ENCODE measurements around the gene CDH23. TPM values are rescaled to one million over a fixed set of nuclear protein-coding genes. Genes with fewer than 3 reads are reported as not detected.

CDH23 gene
- total RNA-seq, 8 experiments from 2014 or later, result 1.6 to 81.3 (median 3.3) TPM

DNA sequence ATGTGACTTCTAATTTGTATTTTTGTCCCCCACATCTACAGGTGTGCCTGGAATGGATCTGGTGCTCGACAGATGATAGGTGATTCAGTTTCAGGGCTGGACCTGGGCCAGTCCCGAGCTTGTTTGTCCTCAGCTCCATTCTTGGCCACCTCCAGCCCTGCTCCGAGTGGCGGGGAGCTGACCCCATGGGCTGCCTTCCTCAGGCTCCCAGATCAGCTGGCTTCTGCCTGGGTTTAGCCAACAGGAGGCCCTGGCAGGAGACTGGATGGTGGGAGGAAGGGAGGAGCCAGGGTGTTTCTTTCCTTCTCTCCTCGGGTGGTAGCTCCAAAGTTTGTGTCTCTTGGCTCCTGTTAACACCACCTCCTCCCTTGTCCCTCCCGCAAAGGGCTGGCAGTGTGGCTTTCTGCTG lies 75.2 kb downstream of the CDH23 start:
- H3K4me3 ChIP-seq, result no peak overlapping the region
- peak in 1 of 8 experiments; percentile 41 for ATAC-seq (replicated peaks in 6 of 8)
- H3K4me1 ChIP-seq (replicated peaks in 1 of 2), result peaks cover 13 to 14% of the 10 kb centered on the region in 2 donors
- WGBS, 10 experiments, result 4 to 94% (median 60%) methylated on average over 1 to 5 of the region's 6 CpGs; no CpG with 5 or more reads in 3 of the 10 experiments
- H3K27ac ChIP-seq, result no peak overlapping the region
- in situ Hi-C loops (cut with MboI; ENCODE audit: low pct_unique_long_range_greater_than_20kb in 2 of 9, low sequenced_read_pairs in 9 of 9, unreplicated experiment in 9 of 9), result no loop called here

DNA sequence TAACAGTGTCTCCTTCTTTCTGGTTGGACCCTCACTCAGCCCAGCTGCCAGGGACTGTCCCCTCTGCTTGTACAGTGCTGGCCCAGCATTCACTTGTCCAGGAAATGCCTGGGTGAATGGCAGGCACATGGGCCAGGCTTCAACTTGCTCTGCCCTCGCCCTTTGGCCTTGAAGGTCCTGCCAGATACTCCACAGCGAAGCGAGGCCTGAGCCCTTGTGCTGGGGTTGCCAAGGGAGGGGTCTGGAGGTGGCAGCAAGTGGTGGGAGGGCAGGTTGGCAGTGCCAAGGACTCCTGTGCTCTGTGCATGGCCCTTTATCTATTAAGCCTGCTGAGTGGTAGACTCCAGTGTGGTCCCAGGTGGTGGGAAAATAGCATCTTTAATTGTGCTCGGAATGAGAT lies 75.7 kb downstream of the CDH23 start:
- WGBS, 10 experiments, result 40 to 100% (median 85%) methylated on average over 1 to 4 of the region's 4 CpGs; no CpG with 5 or more reads in 5 of the 10 experiments
- no peak for ATAC-seq (replicated peaks in 6 of 8)
- no peak overlapping the region for H3K27ac ChIP-seq
- in situ Hi-C loops (cut with MboI; ENCODE audit: low pct_unique_long_range_greater_than_20kb in 2 of 9, low sequenced_read_pairs in 9 of 9, unreplicated experiment in 9 of 9), result no loop called here
- peaks cover 13 to 14% of the 10 kb centered on the region in 2 donors for H3K4me1 ChIP-seq (replicated peaks in 1 of 2)
- H3K4me3 ChIP-seq, result no peak overlapping the region

DNA sequence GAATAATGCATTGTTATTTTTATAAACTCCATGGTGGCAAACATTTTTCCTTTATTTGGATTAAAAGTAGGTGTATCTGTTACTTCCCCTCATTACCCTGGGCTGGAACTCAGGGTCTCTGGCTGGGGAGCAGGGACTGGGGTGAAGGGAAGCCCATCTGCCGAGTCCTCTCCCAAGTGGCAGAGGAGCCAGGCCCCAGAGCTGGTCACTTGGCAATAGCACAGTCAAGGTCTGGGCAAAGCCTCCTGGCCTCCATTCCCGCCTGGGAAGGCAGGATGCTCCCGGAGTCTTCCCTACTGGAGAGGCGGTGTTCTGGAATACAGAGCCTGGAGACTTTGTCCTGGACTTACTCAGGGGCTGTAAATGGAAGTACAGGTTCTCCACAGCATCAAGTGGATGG lies 76.2 kb downstream of the CDH23 start:
- no peak for ATAC-seq (replicated peaks in 6 of 8)
- Histone ChIP-seq H3K27ac (no peak overlapping the region), H3K4me3 (no peak overlapping the region), H3K4me1 (replicated peaks in 1 of 2) (peaks cover 13 to 14% of the 10 kb centered on the region in 2 donors)
- 82 to 100% (median 89%) methylated on average over 1 to 4 of the region's 4 CpGs; no CpG with 5 or more reads in 4 of the 10 experiments for WGBS, 10 experiments
- in situ Hi-C loops (cut with MboI; ENCODE audit: low pct_unique_long_range_greater_than_20kb in 2 of 9, low sequenced_read_pairs in 9 of 9, unreplicated experiment in 9 of 9), result no loop called here

GRCh38 chr10:71473671-71474599 lies 77.2 kb downstream of the CDH23 start:
- WGBS, 10 experiments, result 65 to 100% (median 89%) methylated on average over 1 to 5 of the region's 11 CpGs; no CpG with 5 or more reads in 2 of the 10 experiments
- no peak for ATAC-seq (replicated peaks in 6 of 8)
- Histone ChIP-seq H3K4me3 (no peak overlapping the region), H3K4me1 (replicated peaks in 1 of 2) (peaks cover 13 to 14% of the 10 kb centered on the region in 2 donors), H3K27ac (no peak overlapping the region)
- in situ Hi-C loops (cut with MboI; ENCODE audit: low pct_unique_long_range_greater_than_20kb in 2 of 9, low sequenced_read_pairs in 9 of 9, unreplicated experiment in 9 of 9), result no loop called here

DNA sequence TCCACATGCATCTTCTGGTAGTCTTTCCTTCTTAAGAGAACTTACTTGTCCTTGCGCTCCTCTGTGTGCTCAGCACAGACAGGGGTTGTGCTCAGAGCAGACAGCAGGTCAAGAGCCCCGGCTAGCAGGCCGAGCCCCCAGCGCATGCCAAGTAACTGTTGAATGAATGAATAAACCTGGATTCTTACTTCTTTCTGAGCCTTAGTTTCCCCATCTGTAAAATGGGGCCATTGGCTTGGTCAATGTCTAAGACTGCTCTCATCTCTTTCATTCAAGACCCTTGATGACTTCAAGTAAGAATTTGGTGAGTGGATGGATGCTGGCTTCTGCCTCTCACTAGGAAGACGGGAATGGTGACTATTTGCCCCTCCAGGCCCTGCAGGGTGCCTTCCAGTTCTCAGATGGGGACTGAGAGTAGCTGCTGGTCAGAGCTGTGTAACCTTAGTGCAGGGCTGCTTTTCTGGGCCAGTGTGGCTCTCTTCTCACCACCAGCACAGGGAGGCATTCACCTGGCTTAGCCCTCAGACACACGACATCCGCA lies 78.1 kb downstream of the CDH23 start:
- in situ Hi-C loops (cut with MboI; ENCODE audit: low pct_unique_long_range_greater_than_20kb in 2 of 9, low sequenced_read_pairs in 9 of 9, unreplicated experiment in 9 of 9), result no loop called here
- ATAC-seq (replicated peaks in 6 of 8), result no peak
- 50 to 96% (median 83%) methylated on average over 1 to 4 of the region's 7 CpGs; no CpG with 5 or more reads in 3 of the 10 experiments for WGBS, 10 experiments

DNA sequence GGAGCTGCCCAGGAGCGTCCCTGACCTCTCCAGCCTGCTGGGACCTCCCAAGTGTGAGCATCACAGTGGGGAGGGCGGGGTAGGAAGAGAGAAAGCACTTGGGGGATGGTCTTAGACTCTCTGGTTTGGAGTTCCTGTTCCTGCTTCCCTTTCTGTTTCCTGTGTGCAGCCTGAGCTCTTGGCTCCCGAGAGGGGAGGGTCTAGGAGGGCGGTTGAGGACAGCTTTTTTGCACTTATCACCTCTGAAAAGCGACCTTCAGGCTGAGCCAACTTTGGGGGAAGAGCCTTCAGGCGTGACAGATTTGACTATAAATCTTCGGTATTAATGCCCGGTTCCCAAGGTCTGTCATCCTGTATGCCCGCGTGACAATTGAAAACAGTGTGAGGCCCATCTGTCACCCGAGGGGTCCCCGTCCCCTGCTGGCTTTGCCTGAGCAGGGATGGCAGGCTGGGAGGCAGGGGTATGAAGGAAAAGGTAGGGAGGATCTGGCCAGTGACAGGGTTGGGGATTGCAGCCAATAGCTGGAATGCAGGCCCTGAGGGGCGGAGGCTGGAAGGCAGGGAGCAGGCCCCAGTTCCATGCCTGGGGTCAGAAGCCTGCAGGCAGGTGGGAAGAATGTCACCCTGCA lies 78.6 kb downstream of the CDH23 start:
- peak in 6 of 8 experiments; percentile 17 to 90 (median 76) for ATAC-seq (replicated peaks in 6 of 8)
- in situ Hi-C loops (cut with MboI; ENCODE audit: low pct_unique_long_range_greater_than_20kb in 2 of 9, low sequenced_read_pairs in 9 of 9, unreplicated experiment in 9 of 9), result no loop called here
- H3K4me1 ChIP-seq (replicated peaks in 1 of 2), result peaks cover 13 to 14% of the 10 kb centered on the region in 2 donors
- H3K27ac ChIP-seq, result peak overlapping the region; percentile 8 to 19
- 64 to 100% (median 68%) methylated on average over 1 to 10 of the region's 13 CpGs; no CpG with 5 or more reads in 7 of the 10 experiments for WGBS, 10 experiments
- H3K4me3 ChIP-seq, result no peak overlapping the region

More for the DNA sequence above, 78.1 kb downstream of the CDH23 start:
- Histone ChIP-seq H3K27ac (peak overlapping the region; percentile 8 to 19), H3K4me1 (replicated peaks in 1 of 2) (peaks cover 13 to 14% of the 10 kb centered on the region in 2 donors), H3K4me3 (no peak overlapping the region)

DNA sequence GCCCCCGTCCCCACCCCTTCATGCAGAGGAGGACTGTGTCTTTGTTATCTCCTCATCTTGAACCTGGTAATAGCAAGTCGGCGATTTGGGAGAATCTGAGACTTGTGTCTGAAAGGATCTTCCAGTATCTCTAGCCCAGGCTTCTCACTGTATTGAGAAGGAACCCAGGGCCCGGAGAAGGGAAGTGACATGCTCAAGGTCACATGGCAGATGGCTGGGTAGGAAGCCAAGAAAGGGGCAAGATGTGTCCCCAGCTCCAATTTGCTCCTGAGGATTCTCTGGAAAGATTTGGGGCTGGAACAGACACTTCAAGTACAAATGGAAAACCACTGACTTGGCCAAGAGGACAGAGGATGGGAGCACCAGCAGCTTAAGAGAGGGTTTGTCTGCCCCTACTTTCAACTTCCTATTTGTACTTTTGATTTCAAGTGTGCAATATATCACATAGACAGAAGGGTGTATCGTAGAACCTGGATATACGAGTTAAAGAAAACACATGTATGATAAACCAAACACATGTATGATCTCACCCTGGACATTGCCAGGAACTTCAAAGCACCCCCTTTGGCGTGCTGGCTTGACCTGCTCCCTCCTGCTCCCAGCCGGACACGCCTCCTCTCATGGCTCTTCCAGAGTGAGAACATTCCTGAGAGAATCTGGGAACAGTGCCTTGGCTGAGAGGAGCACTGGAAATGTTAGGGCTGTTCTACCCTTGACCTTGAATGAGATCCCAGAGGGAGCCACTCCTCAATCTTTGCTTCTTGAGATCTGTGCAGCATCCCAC lies 79.7 kb downstream of the CDH23 start:
- Histone ChIP-seq H3K4me3 (no peak overlapping the region), H3K4me1 (replicated peaks in 1 of 2) (peaks cover 13 to 14% of the 10 kb centered on the region in 2 donors), H3K27ac (no peak overlapping the region)
- ATAC-seq (replicated peaks in 6 of 8), result peak in 1 of 8 experiments; percentile 45
- in situ Hi-C loops (cut with MboI; ENCODE audit: low pct_unique_long_range_greater_than_20kb in 2 of 9, low sequenced_read_pairs in 9 of 9, unreplicated experiment in 9 of 9), result no loop called here
- WGBS, 10 experiments, result 7 to 100% (median 87%) methylated on average over 2 to 8 of the region's 9 CpGs; no CpG with 5 or more reads in 2 of the 10 experiments

GRCh38 chr10:71478173-71478572 lies 81.5 kb downstream of the CDH23 start:
- no peak for ATAC-seq (replicated peaks in 6 of 8)
- in situ Hi-C loops (cut with MboI; ENCODE audit: low pct_unique_long_range_greater_than_20kb in 2 of 9, low sequenced_read_pairs in 9 of 9, unreplicated experiment in 9 of 9), result no loop called here
- WGBS, 10 experiments, result 0 to 65% (median 60%) methylated on average over 1 to 3 of the region's 3 CpGs; no CpG with 5 or more reads in 5 of the 10 experiments
- Histone ChIP-seq H3K27ac (no peak overlapping the region), H3K4me3 (no peak overlapping the region), H3K4me1 (replicated peaks in 1 of 2) (peaks cover 16 to 17% of the 10 kb centered on the region in 2 donors)

- 28 to 90% (median 56%) methylated on average over 1 to 4 of the region's 5 CpGs; no CpG with 5 or more reads in 3 of the 10 experiments for WGBS, 10 experiments
- H3K4me1 ChIP-seq (replicated peaks in 1 of 2), result peaks cover 18 to 19% of the 10 kb centered on the region in 2 donors
- H3K27ac ChIP-seq, result no peak overlapping the region
- H3K4me3 ChIP-seq, result no peak overlapping the region
- in situ Hi-C loops (cut with MboI; ENCODE audit: low pct_unique_long_range_greater_than_20kb in 2 of 9, low sequenced_read_pairs in 9 of 9, unreplicated experiment in 9 of 9), result no loop called here
- peak in 2 of 8 experiments; percentile 68 to 83 for ATAC-seq (replicated peaks in 6 of 8)
Measured at GRCh38 chr10:71478813-71479365, 82.2 kb downstream of the CDH23 start.

DNA sequence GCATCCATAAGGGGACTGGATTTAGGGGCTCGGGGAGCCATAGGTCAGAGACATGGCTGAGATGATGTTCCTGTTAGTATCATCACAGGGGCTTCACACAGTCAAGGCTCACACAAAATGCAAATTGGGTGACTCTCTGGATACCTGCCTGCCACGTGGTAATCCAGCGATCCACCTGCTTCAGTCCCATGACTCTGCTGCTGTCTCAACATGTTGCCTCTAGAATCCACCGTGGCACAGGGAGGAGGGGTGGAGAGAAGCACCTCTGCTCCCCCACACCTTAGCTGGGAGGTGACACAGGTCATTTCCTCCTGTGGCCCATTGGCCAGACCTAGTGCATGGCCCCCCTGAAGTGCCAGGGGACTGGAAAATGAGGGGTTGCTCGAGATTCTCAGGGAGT lies 83.1 kb downstream of the CDH23 start:
- in situ Hi-C loops (cut with MboI; ENCODE audit: low pct_unique_long_range_greater_than_20kb in 2 of 9, low sequenced_read_pairs in 9 of 9, unreplicated experiment in 9 of 9), result no loop called here
- ATAC-seq (replicated peaks in 6 of 8), result no peak
- 50 to 100% (median 81%) methylated on average over 1 to 3 of the region's 5 CpGs; no CpG with 5 or more reads in 5 of the 10 experiments for WGBS, 10 experiments
- peaks cover 17 to 24% of the 10 kb centered on the region in 2 donors for H3K4me1 ChIP-seq (replicated peaks in 1 of 2)
- H3K27ac ChIP-seq, result no peak overlapping the region
- no peak overlapping the region for H3K4me3 ChIP-seq

- 17 to 100% (median 69%) methylated on average over 1 to 4 of the region's 5 CpGs; no CpG with 5 or more reads in 2 of the 10 experiments for WGBS, 10 experiments
- H3K4me3 ChIP-seq, result no peak overlapping the region
- no peak for ATAC-seq (replicated peaks in 6 of 8)
Measured at GRCh38 chr10:71480662-71481061, 83.9 kb downstream of the CDH23 start.

More at GRCh38 chr10:71480662-71481061, 83.9 kb downstream of the CDH23 start:
- no peak overlapping the region for H3K27ac ChIP-seq
- H3K4me1 ChIP-seq (replicated peaks in 1 of 2), result peaks cover 9 to 16% of the 10 kb centered on the region in 2 donors
- in situ Hi-C loops (cut with MboI; ENCODE audit: low pct_unique_long_range_greater_than_20kb in 2 of 9, low sequenced_read_pairs in 9 of 9, unreplicated experiment in 9 of 9), result no loop called here

Measured in motor neuron (in vitro differentiated cells).